HUES64 (cell line): Measurements from ENCODE around the gene CCDC170.

Experiments
- H3K27ac ChIP-seq: 2 replicates; pipeline ENCODE4 v1.7.0; 2013; ENCODE audit warnings: low read depth, low read length, inconsistent platforms
- H3K27me3 ChIP-seq: 2 replicates; pipeline ENCODE4 v1.6.1; 2013; ENCODE audit warnings: mild to moderate bottlenecking, low read length; ENCODE audit not compliant: insufficient read depth
- H3K36me3 ChIP-seq: 2 replicates; pipeline ENCODE4 v1.6.1; 2013; ENCODE audit warnings: mild to moderate bottlenecking, low read length; ENCODE audit not compliant: insufficient read depth
- H3K4me1 ChIP-seq: 2 replicates; pipeline ENCODE4 v1.6.1; 2013; ENCODE audit warnings: mild to moderate bottlenecking, low read length, moderate library complexity; ENCODE audit not compliant: insufficient read depth
- H3K4me3 ChIP-seq: 2 replicates; pipeline ENCODE4 v1.5.1; 2013; ENCODE audit warnings: mild to moderate bottlenecking, low read length, moderate library complexity
- H3K9ac ChIP-seq: 2 replicates; pipeline ENCODE4 v1.6.1; 2013; ENCODE audit warnings: mild to moderate bottlenecking, low read depth, low read length
- H3K9me3 ChIP-seq: 2 replicates; pipeline ENCODE4 v1.6.1; 2013; ENCODE audit warnings: low read depth, low read length; ENCODE audit not compliant: insufficient read depth
- WGBS: fragments of 150-250, 120-280 bp; methylation state at CpG from one replicate; pipeline ENCODE4 v1.1.7; 2013; ENCODE audit warnings: missing lambda C conversion rate; 5-methylcytosine and 5-hydroxymethylcytosine counted together

CCDC170 gene

DNA sequence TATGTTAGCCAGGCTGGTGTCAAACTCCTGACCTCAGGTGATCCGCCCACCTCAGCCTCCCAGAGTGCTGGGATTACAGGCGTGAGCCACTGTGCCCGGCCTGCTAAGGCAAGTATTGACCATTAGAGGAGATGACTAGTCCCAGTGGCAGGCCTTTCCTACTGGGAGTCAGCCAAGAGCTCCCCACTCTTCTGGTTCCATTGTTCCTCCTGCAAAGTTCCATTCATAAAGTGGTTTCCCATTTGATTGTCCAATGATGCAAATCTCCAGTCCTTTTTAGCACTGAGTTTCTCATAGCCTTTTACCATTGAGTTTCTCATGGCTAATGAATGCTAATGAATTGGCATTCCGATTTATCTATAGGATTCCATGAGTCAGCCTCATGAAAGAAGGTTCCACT, 165.4 kb downstream of the CCDC170 start:
- H3K27ac ChIP-seq: no peak overlapping the region
- 93% methylated on average over 4 of the region's 4 CpGs for WGBS
- no peak overlapping the region for H3K4me3 ChIP-seq
- no peaks in the 10 kb centered on the region; the same call in 1 of the 2 replicates for H3K4me1 ChIP-seq
- H3K9ac ChIP-seq: no peak overlapping the region
- H3K27me3 ChIP-seq: no peaks in the 10 kb centered on the region
- H3K36me3 ChIP-seq: no peaks in the 10 kb centered on the region
- peaks cover 15% of the 10 kb centered on the region for H3K9me3 ChIP-seq

DNA sequence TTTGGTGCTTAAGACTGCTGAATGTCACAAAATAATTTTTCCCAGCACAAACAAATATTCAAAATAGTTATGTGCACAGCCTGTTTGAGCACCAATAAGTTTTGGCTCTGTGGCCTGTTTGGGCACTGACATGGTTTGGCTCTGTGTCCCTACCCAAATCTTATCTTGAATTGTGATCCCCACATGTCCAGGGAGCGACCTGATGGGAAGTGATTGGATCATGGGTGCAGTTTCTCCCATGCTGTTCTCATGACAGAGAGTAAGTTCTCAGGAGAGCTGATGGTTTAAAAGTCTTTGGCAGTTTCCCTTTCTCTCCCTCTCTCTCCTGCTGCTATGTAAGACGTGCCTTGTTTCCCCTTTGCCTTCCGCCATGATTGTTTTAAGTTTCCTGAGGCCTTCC, 167.7 kb downstream of the CCDC170 start:
- H3K36me3 ChIP-seq: no peaks in the 10 kb centered on the region
- WGBS: 90% methylated on average over 3 of the region's 3 CpGs
- no peaks in the 10 kb centered on the region for H3K9me3 ChIP-seq
- no peak overlapping the region for H3K4me3 ChIP-seq
- no peak overlapping the region for H3K9ac ChIP-seq
- H3K4me1 ChIP-seq: no peaks in the 10 kb centered on the region; the same call in 1 of the 2 replicates
- no peaks in the 10 kb centered on the region for H3K27me3 ChIP-seq
- H3K27ac ChIP-seq: no peak overlapping the region

DNA sequence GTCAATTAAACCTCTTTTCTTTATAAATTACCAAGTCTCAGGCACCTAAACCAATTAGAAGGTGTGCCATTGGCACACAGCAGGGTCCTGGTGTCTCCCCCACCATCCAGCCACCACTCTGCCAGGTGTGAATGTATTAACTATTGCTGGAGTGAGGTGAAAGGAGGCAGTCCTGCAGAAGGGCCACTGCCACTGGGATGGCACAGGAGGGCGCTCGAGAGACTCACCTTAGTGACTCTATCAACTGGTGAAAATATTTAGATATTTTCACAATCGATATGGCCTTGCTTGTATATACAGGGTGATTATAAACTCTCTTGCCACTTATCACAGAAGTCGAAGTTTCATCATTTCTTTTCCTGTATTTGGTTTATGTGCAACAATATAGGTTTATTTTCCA, 168.1 kb downstream of the CCDC170 start:
- 67% methylated on average over 2 of the region's 4 CpGs for WGBS
- Histone ChIP-seq H3K9ac (no peak overlapping the region), H3K9me3 (no peaks in the 10 kb centered on the region), H3K27me3 (no peaks in the 10 kb centered on the region), H3K27ac (no peak overlapping the region), H3K36me3 (no peaks in the 10 kb centered on the region), H3K4me1 (no peaks in the 10 kb centered on the region; the same call in 1 of the 2 replicates), H3K4me3 (no peak overlapping the region)

- H3K27me3 ChIP-seq: no peaks in the 10 kb centered on the region
- no peaks in the 10 kb centered on the region for H3K36me3 ChIP-seq
- WGBS: 100% methylated on average over 2 of the region's 2 CpGs
- no peak overlapping the region for H3K4me3 ChIP-seq
- no peaks in the 10 kb centered on the region; the same call in 1 of the 2 replicates for H3K4me1 ChIP-seq
- no peak overlapping the region for H3K27ac ChIP-seq
- no peak overlapping the region for H3K9ac ChIP-seq
- H3K9me3 ChIP-seq: no peaks in the 10 kb centered on the region
These were observed 169.7 kb downstream of the CCDC170 start for GRCh38 chr6:151663559-151663958.

- WGBS: 90% methylated on average over 4 of the region's 5 CpGs
These were observed 170.6 kb downstream of the CCDC170 start for GRCh38 chr6:151664390-151664789.

DNA sequence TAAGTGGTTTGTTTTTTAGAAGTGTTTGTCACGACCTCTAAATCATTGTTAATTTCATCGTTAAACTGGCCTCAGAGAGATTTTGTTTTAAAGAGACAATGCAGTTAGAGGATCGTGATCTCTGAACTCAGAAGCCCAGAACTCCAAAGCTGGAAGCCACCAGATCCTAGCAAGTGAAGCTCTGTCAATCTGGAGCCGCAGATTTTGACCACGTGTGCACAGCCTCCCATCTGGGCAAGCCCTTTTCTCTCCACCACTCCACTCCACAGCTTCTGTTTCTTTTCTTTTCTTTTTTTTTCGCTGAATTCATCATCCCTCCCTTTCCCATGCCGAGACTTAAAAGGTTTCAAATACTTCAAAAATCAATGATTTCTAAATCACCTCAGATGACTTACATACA, 171.5 kb downstream of the CCDC170 start:
- Histone ChIP-seq H3K27me3 (no peaks in the 10 kb centered on the region), H3K27ac (no peak overlapping the region), H3K9me3 (no peaks in the 10 kb centered on the region), H3K4me3 (no peak overlapping the region), H3K4me1 (no peaks in the 10 kb centered on the region; the same call in 1 of the 2 replicates), H3K9ac (no peak overlapping the region), H3K36me3 (no peaks in the 10 kb centered on the region)
- 90% methylated on average over 7 of the region's 7 CpGs for WGBS

More at GRCh38 chr6:151664390-151664789, 170.6 kb downstream of the CCDC170 start:
- Histone ChIP-seq H3K9me3 (no peaks in the 10 kb centered on the region), H3K27ac (no peak overlapping the region), H3K9ac (no peak overlapping the region), H3K36me3 (no peaks in the 10 kb centered on the region), H3K4me3 (no peak overlapping the region), H3K4me1 (no peaks in the 10 kb centered on the region; the same call in 1 of the 2 replicates), H3K27me3 (no peaks in the 10 kb centered on the region)

DNA sequence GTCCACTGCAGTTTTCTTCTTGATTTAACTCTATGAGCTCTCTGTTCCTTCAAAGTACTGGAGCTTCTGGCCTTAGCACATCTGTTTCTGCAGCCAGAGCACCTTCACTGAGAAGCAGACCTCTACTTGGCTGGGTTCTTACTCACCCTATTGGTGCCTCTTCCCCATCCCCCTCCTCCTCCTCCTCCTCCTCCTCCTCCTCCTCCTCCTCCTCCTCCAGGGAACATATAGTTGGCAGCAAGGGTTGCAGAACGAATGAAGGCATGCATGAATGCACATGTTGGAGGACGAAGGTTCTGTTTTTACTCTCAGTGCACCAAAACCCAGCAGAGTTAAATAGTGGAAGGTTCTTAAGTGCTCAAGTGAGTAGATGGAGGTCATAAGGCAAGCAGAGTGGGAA, 172.7 kb downstream of the CCDC170 start:
- no peaks in the 10 kb centered on the region for H3K27me3 ChIP-seq
- no peak overlapping the region for H3K4me3 ChIP-seq
- no peaks in the 10 kb centered on the region for H3K36me3 ChIP-seq
- no peaks in the 10 kb centered on the region for H3K9me3 ChIP-seq
- no peak overlapping the region for H3K27ac ChIP-seq
- no peaks in the 10 kb centered on the region; the same call in 1 of the 2 replicates for H3K4me1 ChIP-seq
- 80% methylated on average over 2 of the region's 2 CpGs for WGBS
- H3K9ac ChIP-seq: no peak overlapping the region

- no peaks in the 10 kb centered on the region for H3K36me3 ChIP-seq
- H3K27me3 ChIP-seq: no peaks in the 10 kb centered on the region
- H3K4me3 ChIP-seq: no peak overlapping the region
- H3K27ac ChIP-seq: no peak overlapping the region
- H3K9me3 ChIP-seq: no peaks in the 10 kb centered on the region
- no peak overlapping the region for H3K9ac ChIP-seq
- WGBS: 96% methylated on average over 3 of the region's 3 CpGs
- H3K4me1 ChIP-seq: no peaks in the 10 kb centered on the region
These were observed 175.4 kb downstream of the CCDC170 start for GRCh38 chr6:151669208-151669560.

DNA sequence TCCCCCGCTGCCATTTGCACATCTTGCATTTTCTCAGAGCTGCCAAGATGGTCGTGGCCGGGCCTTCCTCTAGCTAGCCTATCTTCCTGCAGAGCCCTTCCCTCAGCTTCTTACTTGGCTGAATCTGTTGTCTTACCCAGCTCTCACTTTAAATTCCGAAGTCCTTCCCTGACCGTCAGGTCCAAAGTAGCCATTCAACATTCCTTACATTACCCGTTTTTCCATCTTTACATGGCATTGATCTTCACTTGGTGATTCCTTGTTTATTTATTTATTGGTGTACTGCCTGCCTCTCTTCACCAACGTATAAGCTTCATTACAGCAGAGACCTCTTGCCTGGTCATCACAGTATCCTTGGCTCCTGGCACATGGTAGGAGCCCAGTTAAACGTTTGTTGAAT, 176.3 kb downstream of the CCDC170 start:
- H3K4me1 ChIP-seq: no peaks in the 10 kb centered on the region
- no peaks in the 10 kb centered on the region for H3K36me3 ChIP-seq
- no peaks in the 10 kb centered on the region for H3K9me3 ChIP-seq
- no peak overlapping the region for H3K9ac ChIP-seq
- no peak overlapping the region for H3K27ac ChIP-seq
- H3K4me3 ChIP-seq: no peak overlapping the region
- no peaks in the 10 kb centered on the region for H3K27me3 ChIP-seq
- WGBS: 92% methylated on average over 8 of the region's 8 CpGs
